Motor neuron (in vitro differentiated cells): ENCODE data around the gene ZNF524. TPM values are rescaled to one million over a fixed set of nuclear protein-coding genes. Genes with fewer than 3 reads are reported as not detected.

Experiments used
- ATAC-seq, 8 experiments: fragments of 200-7000 bp; cut with Tn5 transposase; replicated peaks in 6 of 8; 2 replicates each; pipeline ENCODE4 v1.8.0; 2021; ENCODE audit warnings: mild to moderate bottlenecking in 8 of 8, moderate library complexity in 8 of 8
- H3K27ac ChIP-seq, 2 donors: fragments of 250-450 bp; sonication (Bioruptor Pico); 2 replicates each; pipeline ENCODE4 v1.9.0; 2021; ENCODE audit warnings: antibody characterized with exemption in 2 of 2, mild to moderate bottlenecking in 2 of 2, moderate library complexity in 1 of 2
- H3K4me1 ChIP-seq, 2 donors: fragments of 250-450 bp; sonication (Bioruptor Pico); replicated peaks in 1 of 2; 2 replicates each; pipeline ENCODE4 v1.6.1; 2021; ENCODE audit warnings: antibody characterized with exemption in 2 of 2, mild to moderate bottlenecking in 2 of 2, moderate library complexity in 1 of 2
- H3K4me3 ChIP-seq, 5 donors: fragments of 250-450 bp; sonication (Bioruptor Pico); 2 replicates each; pipeline ENCODE4 v1.9.0; 2021; ENCODE audit warnings: antibody characterized with exemption in 5 of 5, mild to moderate bottlenecking in 5 of 5, moderate library complexity in 4 of 5
- WGBS, 10 experiments: fragments of 450-650 bp; shearing (Covaris generic); methylation state at CpG; one replicate each; pipeline ENCODE4 v1.0.0; 2022; 5-methylcytosine and 5-hydroxymethylcytosine counted together
- in situ Hi-C, 9 experiments: fragments of 400-800 bp; cut with MboI; loops; one replicate each; pipeline ENCODE4 v1.15.0; 2021; ENCODE audit warnings: low sequenced_read_pairs in 9 of 9, low pct_unique_long_range_greater_than_20kb in 2 of 9; ENCODE audit not compliant: unreplicated experiment in 9 of 9
- total RNA-seq, 8 experiments: library from RNA; unstranded; fragments of 300-600 nt; gene quantifications; 2 replicates each; pipeline versions ENCODE4 v1.2.3 to v1.2.4, GENCODE V29; 2022

Gene ZNF524
- total RNA-seq, 8 experiments from 2014 or later, result 3.7 to 12.3 (median 5.4) TPM

DNA sequence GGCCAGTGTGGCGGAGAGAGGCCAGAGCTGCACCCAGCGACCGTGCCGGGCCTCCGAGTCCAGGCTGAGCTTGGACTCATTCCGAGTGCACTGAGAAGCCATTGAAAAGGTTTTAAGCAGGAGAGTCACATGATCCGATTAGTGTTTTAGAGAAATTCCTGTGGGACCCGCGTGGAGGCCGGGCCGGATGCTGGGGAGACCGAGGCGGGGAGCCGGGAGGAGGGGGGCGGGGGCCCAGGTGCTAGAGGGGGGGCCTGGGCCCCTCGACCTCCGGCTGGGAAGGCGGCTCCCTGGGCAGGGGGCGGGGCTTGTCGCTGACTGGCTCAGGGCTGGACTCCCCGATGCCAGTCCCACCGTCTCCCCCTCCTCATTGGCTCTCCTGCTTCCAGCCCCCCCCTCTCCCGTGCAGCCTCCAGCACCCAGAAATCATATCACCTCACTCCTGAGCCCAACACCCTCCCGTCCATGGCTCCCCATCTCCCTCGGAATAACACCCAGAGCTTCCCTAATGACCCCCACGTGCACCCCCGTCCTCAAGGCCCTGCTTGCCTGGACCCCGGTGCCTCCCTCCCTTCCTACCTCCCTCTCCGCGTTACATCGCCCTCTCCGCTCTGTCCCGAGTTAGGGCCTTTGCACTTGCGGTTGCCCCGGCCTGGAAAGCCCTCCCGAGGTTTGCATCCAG lies 14.3 kb upstream of the ZNF524 start:
- Histone ChIP-seq H3K27ac (peak overlapping the region; percentile 81 to 84), H3K4me3 (peak overlapping the region; percentile 11 to 29 (median 16)), H3K4me1 (peaks cover 20 to 27% of the 10 kb centered on the region in 2 donors)
- ATAC-seq, result peak in 7 of 8 experiments; percentile 22 to 83 (median 74)
- in situ Hi-C loops, result no loop called here
- WGBS, 10 experiments, result 0 to 29% (median 22%) methylated on average over 2 to 9 of the region's 36 CpGs; no CpG with 5 or more reads in 2 of the 10 experiments

DNA sequence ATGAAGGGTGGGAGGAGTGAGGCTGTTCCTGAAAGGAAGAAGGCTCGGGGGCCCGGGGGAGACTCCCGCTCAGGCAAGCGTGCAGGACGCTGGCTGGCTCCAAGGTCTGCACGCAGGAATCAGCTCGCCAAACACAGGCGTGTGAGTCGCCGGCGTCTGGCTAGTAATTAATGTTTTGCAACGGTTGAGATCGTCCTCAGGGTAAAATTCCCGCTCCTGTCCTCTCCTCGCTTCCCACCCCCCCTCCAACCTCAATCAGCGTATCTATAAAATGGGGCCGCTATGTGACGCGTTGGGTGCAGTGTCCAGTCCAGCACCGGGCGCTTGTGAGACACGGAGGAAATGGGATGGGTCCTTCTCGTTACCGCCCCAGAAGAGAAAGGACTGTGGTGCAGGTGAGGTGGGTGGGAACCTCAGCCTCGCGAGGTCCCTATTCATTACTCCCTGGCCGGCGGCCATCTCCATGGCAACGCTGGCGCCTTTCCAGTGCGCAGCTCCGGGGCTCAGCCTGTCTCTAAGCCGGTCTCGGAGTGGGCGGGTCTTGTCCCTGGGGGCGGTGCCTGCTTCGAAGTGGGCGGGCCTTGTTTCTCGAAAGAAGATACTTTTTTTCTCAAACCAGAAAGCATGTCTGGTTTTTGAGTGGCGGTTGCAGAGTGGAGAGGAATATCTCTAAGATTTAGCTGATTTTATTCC lies 13.0 kb upstream of the ZNF524 start:
- ATAC-seq, result peak; percentile 86 to 95 (median 90)
- Histone ChIP-seq H3K27ac (peak overlapping the region; percentile 81 to 84), H3K4me1 (peaks cover 14 to 22% of the 10 kb centered on the region in 2 donors), H3K4me3 (peak overlapping the region; percentile 25 to 38 (median 33))
- 0 to 16% (median 3%) methylated on average over 1 to 17 of the region's 40 CpGs for WGBS, 10 experiments
- in situ Hi-C loops, result no loop called here

DNA sequence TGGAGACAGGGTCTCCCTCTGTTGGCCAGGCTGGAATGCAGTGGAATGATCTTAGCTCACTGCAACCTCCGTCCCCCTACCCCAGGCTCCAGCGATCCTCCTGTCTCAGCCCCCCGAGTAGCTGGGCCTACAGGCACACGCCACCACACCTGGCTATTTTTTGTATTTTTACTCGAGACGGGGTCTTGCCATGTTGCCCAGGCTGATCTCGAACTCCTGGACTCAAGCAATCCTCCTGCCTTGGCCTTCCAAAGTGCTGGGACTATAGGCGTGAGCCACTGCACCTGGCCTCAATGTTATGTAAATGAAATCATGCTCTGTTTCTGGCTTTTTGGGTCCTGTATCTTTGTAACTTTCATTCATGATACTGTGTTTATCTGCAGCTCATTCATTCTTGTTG lies 11.3 kb upstream of the ZNF524 start:
- in situ Hi-C loops, result no loop called here
- no peak for ATAC-seq
- 35 to 100% (median 84%) methylated on average over 3 to 6 of the region's 8 CpGs; no CpG with 5 or more reads in 4 of the 10 experiments for WGBS, 10 experiments
- Histone ChIP-seq H3K4me3 (no peak overlapping the region), H3K27ac (no peak overlapping the region), H3K4me1 (peaks cover 13 to 21% of the 10 kb centered on the region in 2 donors)

DNA sequence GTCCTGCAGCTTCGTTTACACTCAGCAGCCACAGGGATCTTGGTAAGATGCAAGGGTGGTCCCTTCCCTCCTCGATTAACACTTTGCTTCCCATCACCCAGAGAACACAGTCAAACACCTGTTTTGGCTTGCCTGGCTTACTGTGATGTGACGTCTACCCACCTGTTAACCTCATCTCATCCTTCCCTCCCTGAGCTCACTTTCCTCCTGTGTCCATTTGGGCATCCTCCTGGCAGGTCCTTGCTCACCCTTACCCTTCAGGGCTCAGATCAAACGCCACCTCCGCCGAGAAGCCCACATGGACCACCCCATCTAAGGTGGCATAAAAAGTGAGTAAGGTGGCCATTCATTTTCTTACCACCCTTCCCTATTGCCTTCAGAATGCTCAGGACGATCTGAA lies 10.0 kb upstream of the ZNF524 start:
- H3K4me3 ChIP-seq, result no peak overlapping the region
- whole genome bisulfite sequencing, 10 experiments, result 34 to 100% (median 65%) methylated on average over 1 to 7 of the region's 7 CpGs; no CpG with 5 or more reads in 2 of the 10 experiments
- in situ Hi-C loops, result no loop called here
- no peak for ATAC-seq
- H3K4me1 ChIP-seq, result peaks cover 13 to 21% of the 10 kb centered on the region in 2 donors
- no peak overlapping the region for H3K27ac ChIP-seq

DNA sequence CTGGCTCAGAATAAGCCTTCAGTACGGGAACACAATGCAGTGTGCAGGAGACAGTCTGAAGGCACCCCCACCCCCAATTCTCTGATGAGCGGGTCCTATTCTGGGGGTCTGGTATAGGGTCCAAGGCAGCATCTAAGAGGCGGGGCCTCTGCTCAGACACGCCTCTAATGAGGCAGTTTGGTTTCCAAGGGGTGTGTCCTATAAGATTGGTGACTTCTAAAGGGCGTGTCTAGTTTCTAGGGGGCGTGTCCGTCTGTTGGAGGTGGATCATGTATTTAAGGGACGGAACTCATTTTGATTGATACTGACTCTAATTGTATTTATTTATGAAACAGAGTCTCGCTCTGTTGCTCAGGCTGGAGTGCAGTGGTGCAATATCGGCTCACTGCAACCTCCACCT lies 9.5 kb upstream of the ZNF524 start:
- in situ Hi-C loops, result no loop called here
- WGBS, 10 experiments, result 40 to 100% (median 80%) methylated on average over 1 to 3 of the region's 10 CpGs; no CpG with 5 or more reads in 5 of the 10 experiments
- Histone ChIP-seq H3K4me3 (no peak overlapping the region), H3K4me1 (peaks cover 10 to 21% of the 10 kb centered on the region in 2 donors), H3K27ac (no peak overlapping the region)
- peak in 2 of 8 experiments; percentile 3 to 4 for ATAC-seq

DNA sequence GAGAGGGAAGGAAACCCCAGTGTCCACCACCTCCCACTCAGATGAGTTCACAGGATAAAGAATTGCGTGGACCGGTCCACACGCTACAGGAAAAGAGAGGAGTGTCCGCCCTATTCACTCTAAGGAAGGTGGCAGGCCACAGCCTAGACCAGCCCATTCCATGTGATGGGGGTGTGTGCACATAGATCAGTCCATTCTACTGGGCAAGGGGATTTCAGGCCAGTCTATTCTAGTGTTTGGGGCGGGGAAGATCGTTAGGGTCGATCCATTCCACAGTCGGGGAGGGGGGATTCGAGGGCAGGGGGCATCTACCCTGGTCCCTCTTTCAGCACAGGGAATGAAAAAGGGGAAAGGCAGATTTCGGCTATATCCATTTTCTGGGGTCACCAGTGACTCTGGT lies 8.5 kb upstream of the ZNF524 start:
- WGBS, 10 experiments, result 54 to 100% (median 74%) methylated on average over 2 to 6 of the region's 10 CpGs; no CpG with 5 or more reads in 7 of the 10 experiments
- H3K4me3 ChIP-seq, result no peak overlapping the region
- in situ Hi-C loops, result no loop called here
- peak in 1 of 8 experiments; percentile 11 for ATAC-seq
- H3K4me1 ChIP-seq, result peaks cover 4 to 14% of the 10 kb centered on the region in 2 donors
- H3K27ac ChIP-seq, result peak overlapping the region in 1 of 2 donors; percentile 8

DNA sequence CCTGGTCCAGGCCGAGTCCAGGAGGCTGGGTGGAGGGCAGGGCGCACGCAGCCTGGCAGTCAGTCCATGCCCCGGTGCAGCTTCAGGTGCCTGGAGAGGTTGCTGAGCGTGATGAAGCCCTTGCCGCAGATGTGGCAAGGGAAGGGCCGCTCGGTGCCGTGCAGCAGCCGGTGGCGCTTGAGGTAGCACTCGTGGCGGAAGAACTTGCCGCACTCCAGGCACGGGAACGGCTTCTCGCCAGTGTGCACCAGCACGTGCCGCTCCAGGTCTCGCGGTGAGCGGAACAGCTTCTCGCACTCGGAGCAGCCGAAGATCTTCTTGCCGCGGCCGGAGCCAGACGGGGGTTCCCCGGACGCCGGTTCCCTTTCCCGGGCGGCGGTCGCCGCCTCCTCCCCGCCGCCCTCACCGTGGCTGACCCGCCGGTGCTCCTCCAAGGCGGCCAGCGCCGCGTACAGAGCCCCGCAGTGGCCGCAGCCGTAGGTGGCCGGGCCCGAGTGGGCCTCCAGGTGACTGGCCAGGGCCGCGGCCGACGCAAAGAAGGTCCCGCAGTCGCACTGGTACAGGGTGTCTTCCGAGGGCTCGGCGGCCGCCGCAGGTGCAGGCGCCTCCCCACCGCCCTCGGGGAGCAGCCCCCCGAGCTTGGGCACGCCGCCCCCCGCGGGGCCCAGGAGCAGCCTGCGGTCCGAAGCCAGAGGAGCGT lies 7.5 kb upstream of the ZNF524 start:
- ATAC-seq, result peak in 3 of 8 experiments; percentile 8 to 20 (median 15)
- Histone ChIP-seq H3K27ac (no peak overlapping the region), H3K4me3 (no peak overlapping the region), H3K4me1 (peaks cover 0 to 9% of the 10 kb centered on the region in 2 donors)
- in situ Hi-C loops, result no loop called here
- 67 to 93% methylated on average over 1 to 15 of the region's 73 CpGs; no CpG with 5 or more reads in 8 of the 10 experiments for WGBS, 10 experiments

DNA sequence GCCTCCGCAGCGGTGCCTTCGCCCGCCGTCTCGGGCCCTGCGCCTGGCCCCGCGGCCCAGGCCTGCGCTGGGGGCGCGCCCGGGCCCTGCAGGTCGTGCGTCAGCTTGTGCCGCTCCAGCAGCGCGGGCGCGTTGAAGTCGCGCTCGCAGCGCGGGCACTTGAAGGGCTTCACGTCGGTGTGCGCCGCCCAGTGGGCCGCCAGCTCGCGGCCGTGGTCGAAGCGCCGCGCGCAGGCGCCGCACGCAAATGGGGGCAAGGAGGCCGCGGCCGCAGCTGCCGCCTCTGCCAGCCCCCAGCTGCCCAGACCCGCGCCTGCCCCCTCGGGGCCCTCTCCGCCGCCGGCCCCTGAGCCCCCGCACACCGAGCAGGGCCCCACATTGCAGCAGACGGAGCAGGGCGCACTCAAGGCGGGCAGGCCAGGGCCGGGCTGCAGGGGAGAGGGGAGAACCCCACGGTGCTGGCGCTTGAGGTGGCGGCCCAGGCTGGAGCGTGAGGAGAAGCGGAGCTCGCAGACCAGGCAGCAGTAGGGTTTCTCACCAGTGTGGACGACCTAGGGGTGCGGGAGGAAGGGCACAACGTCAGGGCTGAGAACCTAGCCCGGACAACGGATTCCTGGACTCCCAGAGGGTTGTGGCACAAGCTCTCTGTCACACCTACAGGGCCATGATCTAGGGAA lies 6.9 kb upstream of the ZNF524 start:
- Histone ChIP-seq H3K4me3 (no peak overlapping the region), H3K4me1 (peaks cover 2 to 9% of the 10 kb centered on the region in 2 donors), H3K27ac (no peak overlapping the region)
- ATAC-seq, result peak in 3 of 8 experiments; percentile 10 to 16 (median 15)
- in situ Hi-C loops, result no loop called here
- WGBS, 10 experiments, result 77 to 100% (median 93%) methylated on average over 3 to 5 of the region's 68 CpGs; no CpG with 5 or more reads in 6 of the 10 experiments

DNA sequence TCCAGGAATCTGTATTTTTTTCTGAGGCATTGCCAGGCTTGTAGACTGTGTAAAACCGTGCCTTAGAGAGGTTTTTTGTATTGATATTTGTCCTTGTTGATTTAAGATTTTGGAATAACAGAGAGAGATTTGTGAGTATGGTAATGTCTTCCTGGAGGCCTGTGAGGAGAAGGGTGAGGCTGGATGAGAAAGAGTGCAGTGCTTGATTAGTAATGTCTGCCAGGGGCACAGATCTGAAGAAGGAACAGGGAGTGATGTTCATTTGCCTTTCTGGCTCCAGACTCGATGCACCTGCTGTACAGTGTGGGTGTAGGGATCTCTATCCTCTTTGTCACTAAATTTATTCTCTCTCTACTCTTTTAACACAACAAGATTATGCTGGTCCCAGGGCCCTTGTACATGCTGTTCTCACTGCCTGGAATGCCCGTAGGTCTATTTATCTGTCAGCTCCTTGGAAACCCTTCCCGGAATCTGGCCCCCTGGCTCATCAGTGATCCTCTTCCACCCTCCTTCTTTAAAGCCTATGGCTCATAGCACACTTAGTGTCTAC lies 5.0 kb upstream of the ZNF524 start:
- WGBS, 10 experiments, result 42 to 100% (median 89%) methylated on average over 1 to 4 of the region's 4 CpGs; no CpG with 5 or more reads in 2 of the 10 experiments
- no peak overlapping the region for H3K27ac ChIP-seq
- peaks cover 7 to 12% of the 10 kb centered on the region in 2 donors for H3K4me1 ChIP-seq
- no peak for ATAC-seq
- in situ Hi-C loops, result no loop called here
- H3K4me3 ChIP-seq, result no peak overlapping the region

DNA sequence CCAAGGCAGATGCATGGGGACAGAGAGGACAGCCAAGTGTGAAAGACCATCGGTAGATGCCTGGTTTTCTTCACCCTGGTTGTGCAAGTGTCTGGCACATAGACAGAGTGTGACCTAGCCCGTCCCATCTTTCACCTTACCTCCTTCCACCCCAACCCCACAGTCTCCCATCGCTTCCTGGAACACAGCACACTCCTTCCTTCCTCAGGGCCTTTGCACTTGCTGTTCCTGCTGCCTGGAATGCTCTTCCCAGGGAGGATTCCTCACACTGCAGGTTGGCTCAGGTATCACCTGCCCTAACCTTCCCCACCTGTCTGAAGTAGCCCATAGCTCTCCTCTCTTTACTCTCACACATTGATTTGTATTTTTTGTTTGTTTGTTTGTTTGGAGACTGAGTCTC lies 3.8 kb upstream of the ZNF524 start:
- 93 to 100% (median 100%) methylated on average over 1 to 3 of the region's 3 CpGs; no CpG with 5 or more reads in 4 of the 10 experiments for WGBS, 10 experiments
- no peak for ATAC-seq
- no peak overlapping the region for H3K27ac ChIP-seq

DNA sequence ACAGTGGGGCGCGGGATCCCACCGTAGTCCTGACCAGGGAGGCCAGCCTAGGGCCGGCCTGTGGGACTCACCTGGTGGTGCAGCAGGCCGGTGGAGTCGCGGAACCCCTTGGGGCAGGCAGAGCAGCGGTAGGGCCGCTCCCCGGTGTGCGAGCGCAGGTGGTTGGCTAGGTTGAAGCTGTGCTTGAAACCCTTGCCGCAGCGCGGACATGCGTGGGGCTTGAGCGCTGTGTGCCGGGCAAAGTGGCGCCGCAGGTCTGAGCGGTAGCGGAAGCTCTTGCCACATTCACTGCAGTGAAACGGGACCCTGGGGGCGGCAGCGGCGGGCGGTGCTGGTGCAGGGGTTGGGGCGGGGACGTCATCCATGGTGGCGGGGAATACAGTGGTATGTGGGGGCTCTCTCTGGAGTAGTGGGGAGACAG lies 2.6 kb upstream of the ZNF524 start:
- Histone ChIP-seq H3K27ac (no peak overlapping the region), H3K4me3 (no peak overlapping the region), H3K4me1 (peaks cover 7 to 10% of the 10 kb centered on the region in 2 donors)
- WGBS, 10 experiments, result 80 to 90% methylated on average over 1 to 2 of the region's 30 CpGs; no CpG with 5 or more reads in 8 of the 10 experiments
- ATAC-seq, result no peak
- in situ Hi-C loops, result no loop called here

More for the DNA sequence above, 3.8 kb upstream of the ZNF524 start:
- in situ Hi-C loops, result no loop called here
- Histone ChIP-seq H3K4me3 (no peak overlapping the region), H3K4me1 (peaks cover 9 to 10% of the 10 kb centered on the region in 2 donors)

DNA sequence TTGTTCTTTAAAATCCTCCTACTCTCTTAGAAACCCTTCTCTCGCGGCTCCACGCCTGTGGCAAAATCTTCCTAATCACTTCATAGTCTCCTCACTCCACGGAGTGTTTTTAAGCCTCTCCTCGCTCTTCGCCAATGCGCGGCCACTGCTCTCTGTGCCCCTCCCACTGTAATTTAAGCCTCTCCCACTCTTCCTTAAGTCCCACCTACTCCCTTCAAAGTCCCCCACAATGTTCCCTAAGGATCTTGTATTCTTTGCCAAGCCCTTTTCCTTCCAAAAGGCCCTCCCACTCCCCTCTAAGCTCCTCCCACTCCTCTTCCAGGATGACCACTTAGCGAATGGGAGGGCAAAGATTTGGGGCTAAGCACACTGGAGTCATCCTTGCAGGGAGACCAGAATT lies 2.1 kb upstream of the ZNF524 start:
- no peak for ATAC-seq
- peaks cover 7 to 10% of the 10 kb centered on the region in 2 donors for H3K4me1 ChIP-seq
- WGBS, 10 experiments, result 62 to 94% (median 78%) methylated on average over 2 to 6 of the region's 9 CpGs; no CpG with 5 or more reads in 4 of the 10 experiments
- H3K27ac ChIP-seq, result no peak overlapping the region
- H3K4me3 ChIP-seq, result no peak overlapping the region
- in situ Hi-C loops, result no loop called here
